Gastroesophageal sphincter (tissue), 3 donors: ENCODE measurements around the gene PBRM1.

Source experiments
- POLR2A ChIP-seq, 2 donors: fragments of 450-650 bp; IDR thresholded peaks; one replicate each; pipeline ENCODE4 v1.6.1; 2017; ENCODE audit warnings: antibody characterized with exemption in 2 of 2, mild to moderate bottlenecking in 2 of 2, moderate library complexity in 1 of 2
- POLR2AphosphoS5 ChIP-seq: sonication (generic); formaldehyde crosslinking; IDR thresholded peaks from one replicate; pipeline ENCODE4 v1.6.1; 2017; ENCODE audit warnings: antibody characterized with exemption
- TF ChIP-seq, protein P1 (sequence below), 4 experiments: fragments of 200-600 bp in 2 of 4; fragments of 450-650 bp in 2 of 4; sonication (generic) in 1 of 4; IDR thresholded peaks; one replicate each; pipeline ENCODE4 v1.5.1; 2017 to 2019; ENCODE audit warnings: antibody characterized with exemption in 4 of 4, mild to moderate bottlenecking in 2 of 4, moderate library complexity in 2 of 4

DNA sequence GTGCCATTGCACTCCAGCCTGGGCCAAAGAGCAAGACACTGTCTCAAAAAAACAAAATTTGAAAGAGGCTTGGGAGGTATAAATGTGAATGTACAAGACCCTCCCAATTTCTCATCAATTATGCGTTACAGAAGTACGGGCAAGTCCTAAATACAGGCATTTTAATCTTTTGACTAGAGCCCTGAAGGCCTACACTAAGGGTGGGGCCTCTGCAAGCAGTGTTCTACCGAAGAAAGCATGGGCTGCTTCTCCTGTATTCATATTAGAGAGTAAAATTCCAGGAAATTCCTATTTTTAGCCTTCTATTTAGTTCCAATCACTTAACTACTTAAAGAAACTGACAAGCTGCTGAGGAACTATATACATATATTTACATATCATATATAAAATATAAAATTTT is 25.7 kb downstream of the PBRM1 start:
- TF ChIP-seq, protein P1, sequence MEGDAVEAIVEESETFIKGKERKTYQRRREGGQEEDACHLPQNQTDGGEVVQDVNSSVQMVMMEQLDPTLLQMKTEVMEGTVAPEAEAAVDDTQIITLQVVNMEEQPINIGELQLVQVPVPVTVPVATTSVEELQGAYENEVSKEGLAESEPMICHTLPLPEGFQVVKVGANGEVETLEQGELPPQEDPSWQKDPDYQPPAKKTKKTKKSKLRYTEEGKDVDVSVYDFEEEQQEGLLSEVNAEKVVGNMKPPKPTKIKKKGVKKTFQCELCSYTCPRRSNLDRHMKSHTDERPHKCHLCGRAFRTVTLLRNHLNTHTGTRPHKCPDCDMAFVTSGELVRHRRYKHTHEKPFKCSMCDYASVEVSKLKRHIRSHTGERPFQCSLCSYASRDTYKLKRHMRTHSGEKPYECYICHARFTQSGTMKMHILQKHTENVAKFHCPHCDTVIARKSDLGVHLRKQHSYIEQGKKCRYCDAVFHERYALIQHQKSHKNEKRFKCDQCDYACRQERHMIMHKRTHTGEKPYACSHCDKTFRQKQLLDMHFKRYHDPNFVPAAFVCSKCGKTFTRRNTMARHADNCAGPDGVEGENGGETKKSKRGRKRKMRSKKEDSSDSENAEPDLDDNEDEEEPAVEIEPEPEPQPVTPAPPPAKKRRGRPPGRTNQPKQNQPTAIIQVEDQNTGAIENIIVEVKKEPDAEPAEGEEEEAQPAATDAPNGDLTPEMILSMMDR (IDR thresholded peaks at IDR 0.05) = no peak
- no peak for TF ChIP-seq POLR2A (IDR thresholded peaks at IDR 0.05)
- no peak for TF ChIP-seq POLR2AphosphoS5
